ENCODE data around the gene MTCH1.
"Not testable (repeated sequence)": the region's sequence is repeated elsewhere in the genome, so short reads cannot be mapped to it uniquely, and the experiment has no call there.

The MTCH1 gene

DNA sequence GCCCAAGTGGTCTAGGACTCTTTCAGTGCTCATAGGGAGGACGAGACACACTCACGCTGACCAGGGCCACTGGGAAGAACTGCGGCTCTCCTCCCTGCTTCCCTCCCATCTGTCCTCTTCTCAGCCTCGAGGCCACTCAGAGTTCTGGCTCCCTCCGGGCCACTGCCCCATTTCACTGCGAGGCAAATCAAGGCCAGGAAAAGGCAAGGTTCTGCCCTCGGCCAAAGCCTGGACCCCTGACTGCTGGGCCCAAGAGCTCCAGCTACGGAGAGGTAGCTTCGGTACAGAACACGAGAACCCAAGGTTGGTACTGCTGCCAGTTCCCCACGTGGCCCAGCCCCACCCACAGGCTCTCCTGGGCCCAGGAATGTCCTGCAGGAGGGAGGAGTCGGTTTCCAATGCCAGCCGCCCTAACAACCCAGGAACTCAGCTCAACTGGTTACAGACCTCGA is 16.7 kb downstream of the MTCH1 start:
- DNase-seq: no peak

DNA sequence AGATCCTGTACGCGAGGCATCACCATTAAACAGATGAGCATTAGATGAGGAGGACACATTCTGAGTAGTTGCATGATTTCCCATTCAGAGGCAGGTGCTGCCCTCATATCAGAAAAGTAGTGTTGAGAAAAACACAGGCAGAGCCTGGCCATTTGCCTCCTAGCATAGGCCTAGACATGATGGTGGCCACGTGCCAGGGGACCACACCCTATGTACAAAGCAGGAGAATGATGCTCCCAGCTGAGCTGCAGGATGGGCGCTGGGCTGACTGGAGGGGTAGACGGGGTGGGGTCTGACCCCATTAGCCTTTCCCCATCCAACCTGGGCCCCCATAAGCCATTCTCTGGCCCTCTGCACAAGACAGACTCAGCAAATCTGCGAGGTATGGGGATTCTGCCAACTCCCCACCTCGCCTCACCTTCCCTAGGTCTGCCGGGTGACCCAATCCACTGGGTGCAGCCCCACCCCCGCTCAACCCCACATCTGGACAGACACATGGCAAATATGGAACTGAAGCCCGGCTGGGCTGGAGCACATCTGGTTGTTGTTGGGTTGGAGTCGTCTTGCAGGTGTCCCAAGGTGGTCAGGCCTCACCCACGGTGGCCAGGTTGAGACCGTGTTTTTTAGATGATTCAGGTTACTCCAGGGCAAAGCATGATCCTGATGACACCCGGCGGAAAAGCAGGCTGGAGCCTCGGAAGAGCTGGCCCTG is 17.6 kb downstream of the MTCH1 start:
- no peak for DNase-seq

DNA sequence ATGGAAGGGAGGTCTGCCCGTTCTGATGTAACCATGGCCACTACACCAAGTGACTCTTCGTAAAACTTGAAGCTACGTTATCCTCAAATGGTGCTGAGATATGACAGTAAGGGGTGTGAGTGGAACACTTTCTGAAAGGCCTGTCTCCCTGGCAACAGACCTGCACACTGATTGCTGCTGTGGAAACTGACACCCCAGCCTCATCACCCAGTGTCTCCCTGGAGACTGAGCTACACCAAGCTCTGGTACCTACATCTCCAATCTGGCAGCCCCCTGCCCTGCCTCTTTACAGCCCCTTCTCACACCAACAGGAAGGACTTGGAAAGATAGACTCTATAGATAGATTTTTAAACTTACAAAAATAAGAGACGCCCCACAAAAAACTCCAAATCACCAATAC is 18.2 kb downstream of the MTCH1 start:
- no peak for DNase-seq

DNA sequence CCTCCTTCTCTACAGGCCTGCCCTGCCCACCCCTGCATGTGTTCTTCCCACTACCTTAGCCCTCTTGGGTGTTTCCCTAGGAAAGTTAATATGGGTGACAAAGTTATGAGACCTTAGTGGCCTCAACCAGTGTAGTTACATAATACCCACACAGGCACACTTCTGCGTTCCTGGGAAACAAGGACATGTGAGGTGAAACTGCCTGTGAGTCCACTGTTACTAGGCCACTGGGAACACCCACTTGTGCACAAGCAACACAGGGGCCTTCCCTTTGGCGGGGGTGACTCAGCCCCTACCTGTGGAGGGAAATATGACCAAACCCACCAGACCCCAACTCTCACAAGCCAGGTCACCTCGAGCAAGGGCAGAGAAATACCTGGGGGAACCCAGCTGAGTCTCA is 18.7 kb downstream of the MTCH1 start:
- no peak for DNase-seq

DNA sequence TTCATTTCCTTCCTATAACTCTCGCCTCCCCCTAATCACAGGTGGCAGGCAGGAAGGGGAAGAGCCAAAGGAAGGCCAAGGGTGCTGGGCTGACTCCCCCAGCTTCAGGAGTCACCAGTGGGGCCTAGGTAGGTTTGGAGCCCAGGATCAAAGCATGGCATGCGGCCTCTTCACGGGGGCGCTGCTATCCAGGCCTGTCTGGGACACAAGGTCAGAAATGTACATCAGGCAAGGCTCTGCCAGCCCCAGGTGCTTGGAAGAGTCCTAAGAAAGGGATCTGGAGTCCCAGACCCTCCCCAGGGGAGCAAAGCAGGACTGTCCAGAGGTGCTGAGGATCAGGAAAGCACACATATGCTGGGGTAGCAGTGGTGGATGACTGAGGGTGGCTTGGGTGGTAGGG is 21.1 kb downstream of the MTCH1 start:
- no peak for DNase-seq

DNA sequence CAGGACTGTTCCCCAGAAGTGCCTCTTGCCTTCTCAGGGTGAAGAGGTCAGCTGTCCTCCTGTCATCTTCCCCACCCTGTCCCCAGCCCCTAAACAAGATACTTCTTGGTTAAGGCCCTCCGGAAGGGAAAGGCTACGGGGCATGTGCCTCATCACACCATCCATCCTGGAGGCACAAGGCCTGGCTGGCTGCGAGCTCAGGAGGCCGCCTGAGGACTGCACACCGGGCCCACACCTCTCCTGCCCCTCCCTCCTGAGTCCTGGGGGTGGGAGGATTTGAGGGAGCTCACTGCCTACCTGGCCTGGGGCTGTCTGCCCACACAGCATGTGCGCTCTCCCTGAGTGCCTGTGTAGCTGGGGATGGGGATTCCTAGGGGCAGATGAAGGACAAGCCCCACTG is 21.6 kb downstream of the MTCH1 start:
- no peak for DNase-seq

DNA sequence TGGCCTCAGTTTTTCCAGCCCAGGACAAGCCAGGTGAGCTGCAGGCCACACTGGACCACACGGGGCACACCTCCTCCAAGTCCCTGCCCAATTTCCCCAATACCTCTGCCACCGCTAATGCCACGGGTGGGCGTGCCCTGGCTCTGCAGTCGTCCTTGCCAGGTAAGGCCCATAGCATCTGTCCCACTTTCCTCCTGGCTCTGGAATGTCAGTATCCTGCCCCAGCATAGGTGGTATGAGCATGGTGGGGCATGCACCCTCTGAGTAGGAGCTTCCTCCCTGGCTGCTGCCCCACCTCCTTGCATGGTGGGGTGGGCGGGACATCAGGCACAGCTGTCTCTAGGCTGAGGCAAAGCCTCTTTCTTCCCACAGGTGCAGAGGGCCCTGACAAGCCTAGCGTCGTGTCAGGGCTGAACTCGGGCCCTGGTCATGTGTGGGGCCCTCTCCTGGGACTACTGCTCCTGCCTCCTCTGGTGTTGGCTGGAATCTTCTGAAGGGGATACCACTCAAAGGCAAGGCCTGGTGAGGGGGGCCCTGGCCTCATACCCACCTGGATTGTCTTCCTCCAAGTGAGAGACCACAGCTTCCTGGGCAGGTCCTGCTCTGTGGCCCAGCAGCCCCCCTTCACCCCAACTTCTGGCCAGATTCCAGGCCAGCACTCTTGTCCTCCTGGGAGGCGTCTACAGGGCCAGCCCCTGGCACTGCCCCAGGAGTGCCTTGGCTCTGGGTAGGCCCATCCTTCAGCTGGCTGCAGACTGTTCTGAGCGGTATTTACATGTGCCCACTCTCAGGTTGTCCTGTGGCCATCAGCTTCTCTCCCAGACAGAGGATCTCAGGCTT is 22.3 kb downstream of the MTCH1 start:
- DNase-seq: no peak

DNA sequence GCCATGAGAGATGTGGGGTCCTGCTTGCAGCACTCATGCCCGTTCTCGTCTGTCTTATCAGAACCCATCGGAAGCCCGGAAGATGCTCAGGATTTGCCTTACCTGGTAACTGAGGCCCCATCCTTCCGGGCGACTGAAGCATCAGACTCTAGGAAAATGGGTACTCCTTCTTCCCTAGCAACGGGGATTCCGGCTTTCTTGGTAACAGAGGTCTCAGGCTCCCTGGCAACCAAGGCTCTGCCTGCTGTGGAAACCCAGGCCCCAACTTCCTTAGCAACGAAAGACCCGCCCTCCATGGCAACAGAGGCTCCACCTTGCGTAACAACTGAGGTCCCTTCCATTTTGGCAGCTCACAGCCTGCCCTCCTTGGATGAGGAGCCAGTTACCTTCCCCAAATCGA is 23.1 kb downstream of the MTCH1 start:
- peak in 1 of 2 experiments; percentile 55 for DNase-seq

DNA sequence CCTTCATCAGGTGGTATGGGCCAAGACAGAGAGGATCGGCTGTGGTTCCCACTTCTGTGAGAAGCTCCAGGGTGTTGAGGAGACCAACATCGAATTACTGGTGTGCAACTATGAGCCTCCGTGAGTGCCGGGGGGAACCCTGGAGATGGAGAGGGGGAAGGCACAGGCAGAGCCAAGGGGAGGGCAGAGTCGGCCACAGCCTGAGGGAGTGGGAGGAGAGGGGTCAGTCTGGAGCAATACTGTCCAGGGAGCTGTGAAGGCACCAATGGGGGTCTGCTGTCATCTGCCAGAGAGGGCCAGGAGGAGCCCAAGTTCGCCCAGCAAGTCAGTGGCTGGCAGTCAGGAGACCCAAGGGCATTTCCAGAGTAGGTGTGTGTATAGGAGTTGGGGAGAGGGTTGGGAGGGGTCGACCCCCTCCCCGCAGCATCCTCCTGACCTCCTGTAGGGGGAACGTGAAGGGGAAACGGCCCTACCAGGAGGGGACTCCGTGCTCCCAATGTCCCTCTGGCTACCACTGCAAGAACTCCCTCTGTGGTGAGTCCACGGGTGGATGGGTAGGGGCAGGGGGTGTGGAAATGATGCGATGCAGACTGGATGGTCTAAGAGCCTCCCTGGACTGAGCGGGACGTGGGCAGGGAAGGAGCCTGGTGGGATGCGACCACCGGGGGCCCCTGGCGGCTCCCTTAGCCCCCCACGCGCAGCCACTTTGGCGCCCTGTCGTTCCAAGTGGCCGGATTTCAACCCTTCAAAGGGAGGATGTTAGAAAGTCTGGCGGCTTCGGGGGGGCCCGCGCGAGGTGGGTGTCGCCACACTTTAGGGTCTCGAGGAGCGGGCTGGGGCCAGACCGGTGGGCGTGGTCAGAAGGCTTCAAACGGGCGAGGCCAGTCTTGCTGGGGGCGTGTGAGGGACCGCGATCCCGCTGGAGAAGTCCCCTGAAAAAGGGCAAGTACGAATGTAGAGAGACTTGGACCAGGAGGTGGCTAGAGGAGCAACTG is 24.3 kb downstream of the MTCH1 start:
- DNase-seq: no peak

DNA sequence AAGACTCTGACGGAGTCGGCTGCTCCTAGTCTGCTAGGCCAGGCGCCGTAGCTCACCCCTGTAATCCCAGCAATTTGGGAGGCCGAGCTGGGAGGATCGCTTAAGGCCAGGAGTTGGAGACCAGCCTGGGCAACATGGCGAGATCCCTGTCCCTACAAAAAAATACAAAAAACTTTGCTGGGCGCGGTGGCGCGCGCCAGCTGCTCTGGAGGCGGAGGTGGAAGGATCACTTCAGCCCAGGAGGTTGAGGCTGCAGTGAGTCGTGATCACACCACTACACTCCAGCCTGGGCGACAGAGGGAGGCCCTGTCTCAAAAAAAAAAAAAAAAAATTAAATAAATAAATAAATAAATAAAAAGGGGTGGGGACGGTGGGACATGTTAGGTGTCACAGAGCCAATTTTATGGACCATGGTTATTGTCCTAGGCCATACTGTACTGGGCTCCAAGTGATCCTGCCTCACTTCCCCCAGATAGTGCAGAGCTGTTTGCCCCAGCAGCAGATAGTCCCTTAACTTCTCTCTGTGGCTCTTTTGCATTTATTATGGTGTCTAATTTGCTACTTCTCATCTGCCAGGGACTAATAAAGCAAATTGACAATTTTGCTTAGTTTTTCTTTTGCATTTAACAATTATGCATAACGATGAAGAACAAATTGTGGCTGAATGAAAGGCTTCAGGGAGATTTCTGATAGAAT is 26.3 kb downstream of the MTCH1 start:
- no peak for DNase-seq

DNA sequence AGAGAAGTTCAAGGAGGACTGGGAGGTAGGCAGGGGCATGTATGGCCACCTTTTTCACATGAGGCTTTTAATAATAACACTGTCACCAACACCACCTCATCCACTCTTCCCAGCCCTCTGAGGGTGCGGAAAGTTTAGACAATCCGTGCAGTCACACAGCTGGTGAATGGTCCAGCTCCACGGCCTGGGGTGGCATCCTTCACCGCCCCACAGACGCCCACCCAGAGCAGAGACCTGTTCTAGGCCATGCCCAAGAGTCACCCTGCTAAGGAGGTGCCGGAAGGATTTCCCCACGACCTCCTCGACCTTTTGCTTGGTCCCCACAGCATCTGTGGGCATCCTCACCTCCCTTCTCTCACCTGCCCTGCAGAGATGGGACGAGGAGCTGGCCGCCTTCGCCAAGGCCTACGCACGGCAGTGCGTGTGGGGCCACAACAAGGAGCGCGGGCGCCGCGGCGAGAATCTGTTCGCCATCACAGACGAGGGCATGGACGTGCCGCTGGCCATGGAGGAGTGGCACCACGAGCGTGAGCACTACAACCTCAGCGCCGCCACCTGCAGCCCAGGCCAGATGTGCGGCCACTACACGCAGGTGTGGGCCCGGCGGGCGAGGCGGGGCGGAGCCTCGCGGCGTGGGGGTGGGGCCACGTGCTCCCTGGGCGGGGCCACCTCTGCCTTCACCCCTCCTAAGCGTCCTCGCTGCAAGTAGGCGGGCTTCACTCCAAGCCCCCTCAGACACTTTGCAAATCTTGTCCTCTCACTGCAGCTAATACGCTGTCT is 27.0 kb downstream of the MTCH1 start:
- DNase-seq: no peak

DNA sequence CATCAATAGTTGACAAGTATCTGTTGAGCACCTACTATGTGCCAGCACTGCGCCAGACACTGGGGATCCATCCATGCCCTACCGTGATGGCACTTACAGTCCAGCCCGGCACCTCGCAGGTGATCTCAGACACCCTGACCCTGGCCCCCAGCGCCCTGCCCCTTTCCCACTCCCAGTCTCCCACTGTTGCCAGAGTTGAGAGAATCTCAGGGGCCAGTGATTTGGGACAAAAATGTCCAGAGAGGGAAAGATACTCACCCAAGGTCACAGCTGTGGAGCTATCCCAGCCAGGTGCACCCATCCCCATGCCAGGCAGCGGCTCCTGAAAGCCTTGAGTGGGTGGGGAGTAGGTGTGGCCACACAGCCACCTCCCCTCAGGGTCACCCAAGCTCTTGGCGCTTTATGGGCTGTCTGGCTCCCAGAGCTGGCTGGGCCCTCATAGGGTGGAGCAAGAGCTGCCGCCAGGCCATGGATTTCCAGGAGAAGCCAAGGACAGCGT is 28.2 kb downstream of the MTCH1 start:
- no peak for DNase-seq

DNA sequence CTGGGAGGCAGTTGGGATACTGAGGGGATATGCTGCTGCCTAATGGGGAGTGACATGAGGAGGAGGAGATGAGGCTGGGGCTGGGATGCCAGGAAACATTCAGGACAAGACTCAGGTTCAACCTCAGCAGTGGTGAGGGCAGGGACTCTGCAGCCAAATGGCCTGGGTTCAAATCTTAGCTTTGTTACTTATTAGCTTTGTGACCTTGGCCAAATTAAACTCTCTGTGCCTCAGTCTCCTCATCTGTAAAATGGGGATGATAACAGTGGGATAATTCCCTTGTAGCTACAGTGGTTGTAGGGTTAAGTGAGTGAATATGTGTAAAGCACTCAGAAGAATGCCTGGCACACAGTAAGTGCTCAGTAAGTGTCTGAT is 29.6 kb downstream of the MTCH1 start:
- no peak for DNase-seq

DNA sequence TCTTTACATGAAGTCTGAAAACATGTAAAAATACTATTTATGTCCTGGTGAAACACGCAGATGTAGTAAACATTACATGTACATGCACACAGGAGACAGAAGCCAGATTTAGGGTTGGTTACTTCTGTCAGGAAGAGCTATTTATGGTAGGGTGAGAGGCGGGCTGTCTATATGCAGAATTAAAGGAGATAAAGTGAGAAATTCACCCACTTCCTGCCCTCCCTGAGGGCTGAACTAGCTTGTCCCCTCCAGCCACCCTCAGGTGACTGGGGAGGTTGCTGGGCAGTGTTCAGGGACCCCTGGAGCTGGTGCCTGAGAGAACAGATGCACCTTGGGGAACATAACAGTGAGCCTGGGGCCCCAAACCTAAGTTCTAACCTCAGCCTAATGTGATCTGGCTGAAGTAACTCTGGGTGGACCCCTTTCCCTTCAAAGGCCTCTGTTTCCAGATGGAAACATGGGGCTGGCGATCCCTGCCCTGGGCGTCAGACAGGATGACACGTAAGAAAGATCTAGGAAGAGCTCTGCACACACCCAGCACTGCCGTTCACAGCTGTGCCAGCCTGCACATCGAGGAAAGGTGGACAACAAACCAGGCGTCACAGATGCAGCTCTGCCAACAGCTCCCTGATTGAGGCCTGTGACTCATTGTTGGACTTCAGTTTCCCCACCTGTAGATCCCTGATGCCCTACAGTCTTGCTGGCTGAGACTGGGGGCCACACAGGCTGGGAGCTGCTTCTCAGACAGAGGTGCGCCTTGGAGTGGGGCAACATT is 30.1 kb downstream of the MTCH1 start:
- DNase-seq: no peak

DNA sequence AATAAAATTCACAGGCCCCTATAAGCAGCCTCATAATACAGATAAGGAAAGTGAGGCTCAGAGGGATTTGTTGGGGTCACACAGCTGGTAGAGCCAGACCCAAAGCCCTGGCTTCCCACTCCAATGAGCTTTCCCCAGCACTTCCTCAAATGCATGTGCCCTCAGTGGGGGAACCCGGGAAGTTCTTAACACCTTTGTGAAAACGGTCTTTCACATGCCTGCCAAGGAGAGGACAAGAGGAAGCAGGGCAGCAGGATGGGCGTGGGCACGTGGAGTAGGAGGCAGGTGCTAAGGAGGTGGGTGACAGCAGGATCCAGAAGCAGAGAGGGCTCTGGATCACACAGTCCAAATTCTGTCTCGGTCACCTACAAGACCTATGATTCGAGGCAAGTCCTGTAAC is 30.9 kb downstream of the MTCH1 start:
- no peak for DNase-seq

DNA sequence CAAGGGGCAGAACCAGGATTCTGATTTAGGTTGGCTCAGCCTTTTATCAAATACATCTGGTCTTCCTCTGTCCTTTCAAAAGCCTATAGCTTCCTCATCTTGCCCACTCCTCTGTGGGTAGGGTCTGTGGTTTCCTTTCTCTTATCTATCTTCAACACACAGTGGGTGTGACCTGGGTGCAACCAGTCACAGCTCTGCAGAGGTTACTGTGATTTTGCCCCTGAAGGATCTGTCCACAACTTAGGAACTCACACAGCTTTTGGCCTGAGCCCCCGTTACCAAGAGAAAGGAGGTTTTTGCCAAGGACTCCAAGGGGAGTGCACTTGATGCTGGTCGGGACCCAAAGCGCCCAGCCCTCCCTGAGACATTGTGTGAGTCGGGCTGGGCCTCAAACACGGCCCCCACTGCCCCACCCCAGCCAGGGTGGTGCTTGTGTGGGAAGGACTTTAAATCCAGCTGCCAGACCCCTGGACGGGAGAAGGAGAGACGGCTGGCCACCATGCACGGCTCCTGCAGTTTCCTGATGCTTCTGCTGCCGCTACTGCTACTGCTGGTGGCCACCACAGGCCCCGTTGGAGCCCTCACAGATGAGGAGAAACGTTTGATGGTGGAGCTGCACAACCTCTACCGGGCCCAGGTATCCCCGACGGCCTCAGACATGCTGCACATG is 31.6 kb downstream of the MTCH1 start, which contains the start of gene PI16:
PI16 (plus strand) TSS at position 477 of the 670 bp plus-strand sequence; CDS start at position 500, 23 bp downstream.
- DNase-seq: no peak

DNA sequence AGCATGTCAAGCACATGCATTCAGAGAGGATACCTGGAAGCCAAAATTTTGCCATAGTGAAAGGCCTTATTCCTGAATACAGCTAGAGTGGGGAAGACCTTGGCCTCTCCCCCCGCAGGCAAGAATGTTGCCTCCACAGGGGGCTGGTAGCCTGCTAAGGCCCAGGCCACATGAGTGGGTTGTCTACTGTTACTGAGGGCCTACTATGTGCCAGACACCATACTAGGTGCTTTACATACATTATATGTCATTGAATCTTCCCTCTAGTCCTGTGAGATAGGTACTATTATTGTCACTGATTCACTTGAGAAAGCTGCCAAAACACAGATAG is 32.1 kb downstream of the MTCH1 start:
- no peak for DNase-seq

DNA sequence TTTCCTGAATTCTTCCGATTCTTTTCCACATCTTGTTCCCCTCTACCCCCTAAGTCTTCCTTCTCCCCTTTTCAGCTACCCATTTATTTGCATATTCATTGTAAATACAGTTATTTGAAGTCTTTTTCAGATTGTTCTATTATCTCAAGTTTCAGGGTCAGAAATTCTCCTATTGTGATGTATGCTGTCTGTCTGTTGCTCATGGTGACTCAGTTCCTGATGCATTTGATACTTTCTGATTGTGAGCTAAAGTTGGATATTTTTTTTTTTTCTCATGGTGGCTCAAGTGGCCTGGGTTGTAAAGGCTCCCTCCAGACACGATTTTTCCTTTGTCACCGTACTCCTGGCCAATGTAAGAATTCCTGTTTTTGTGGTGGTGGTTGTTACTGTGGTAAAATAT is 36.4 kb downstream of the MTCH1 start:
- no peak for DNase-seq

DNA sequence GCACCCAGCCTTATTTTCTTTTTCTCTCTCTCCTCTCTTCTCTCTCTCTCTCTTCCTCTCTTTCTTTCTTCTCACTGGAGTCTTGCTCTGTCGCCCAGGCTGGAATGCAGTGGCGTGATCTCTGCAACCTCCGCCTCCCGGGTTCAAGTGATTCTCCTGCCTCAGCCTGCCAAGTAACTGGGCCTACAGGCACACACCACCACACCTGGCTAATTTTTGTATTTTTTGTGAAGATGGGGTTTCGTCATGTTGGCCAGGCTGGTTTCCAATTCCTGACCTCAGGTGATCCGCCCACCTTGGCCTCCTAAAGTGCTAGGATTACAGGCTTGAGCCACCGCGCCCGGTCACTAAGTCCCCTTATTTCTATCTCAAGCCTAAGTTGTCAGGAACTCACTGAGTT is 36.9 kb downstream of the MTCH1 start:
- DNase-seq: not testable (repeated sequence)

Data from NCI-H526 (cell line).